Type B pancreatic cell (in vitro differentiated cells): Measurements from ENCODE around the gene BRD4. TPM values are rescaled to one million over a fixed set of nuclear protein-coding genes. Genes with fewer than 3 reads are reported as not detected.

ENCODE experiments used
- DNase-seq: peaks from one replicate; pipeline ENCODE4 v3.0.0; 2021; ENCODE audit warnings: mixed read lengths; ENCODE audit not compliant: unreplicated experiment; ENCODE audit errors: extremely low spot score
- H3K27ac Mint-ChIP-seq: 2 replicates; pipeline ENCODE4 v1.8.0; 2021; ENCODE audit warnings: mild to moderate bottlenecking, mixed read lengths
- H3K27me3 Mint-ChIP-seq: 2 replicates; pipeline ENCODE4 v1.8.0; 2021; ENCODE audit warnings: mixed read lengths
- H3K36me3 Mint-ChIP-seq: 2 replicates; pipeline ENCODE4 v1.8.0; 2021; ENCODE audit warnings: mixed read lengths
- H3K4me1 Mint-ChIP-seq: one replicate; pipeline ENCODE4 v1.8.0; 2021; ENCODE audit warnings: mixed read lengths; ENCODE audit not compliant: unreplicated experiment
- H3K4me3 Mint-ChIP-seq: 2 replicates; pipeline ENCODE4 v1.8.0; 2021; ENCODE audit warnings: mild to moderate bottlenecking, mixed read lengths
- H3K9me3 Mint-ChIP-seq: 2 replicates; pipeline ENCODE4 v1.8.0; 2021; ENCODE audit warnings: mixed read lengths
- CTCF ChIP-seq: fragments of 200-600 bp; sonication (generic); conservative IDR thresholded peaks from 2 replicates; pipeline ENCODE4 v1.5.0; 2021; ENCODE audit warnings: antibody characterized with exemption, mild to moderate bottlenecking
- total RNA-seq: library from RNA; stranded (reverse); gene quantifications from 2 replicates; pipeline ENCODE4 v1.2.1, GENCODE V29; 2021; ENCODE audit warnings: low replicate concordance

The BRD4 gene
- total RNA-seq, 1 donor from 2014 or later: 123 TPM

GRCh38 chr19:15191514-15191913 lies 140.8 kb downstream of the BRD4 start:
- TF ChIP-seq CTCF: no peak
- Mint-ChIP-seq H3K27ac (no peak overlapping the region), H3K9me3 (no peaks in the 10 kb centered on the region), H3K4me3 (no peak overlapping the region), H3K27me3 (no peaks in the 10 kb centered on the region), H3K36me3 (peaks cover 11% of the 10 kb centered on the region), H3K4me1 (peaks cover 4% of the 10 kb centered on the region)
- no peak for DNase-seq

GRCh38 chr19:15188851-15189250 lies 143.5 kb downstream of the BRD4 start:
- H3K9me3 Mint-ChIP-seq: no peaks in the 10 kb centered on the region
- TF ChIP-seq CTCF: no peak
- H3K27me3 Mint-ChIP-seq: no peaks in the 10 kb centered on the region
- no peak for DNase-seq
- peaks cover 11% of the 10 kb centered on the region for H3K36me3 Mint-ChIP-seq
- H3K4me1 Mint-ChIP-seq: no peaks in the 10 kb centered on the region
- no peak overlapping the region for H3K4me3 Mint-ChIP-seq
- no peak overlapping the region for H3K27ac Mint-ChIP-seq

GRCh38 chr19:15187026-15188007 lies 145.0 kb downstream of the BRD4 start:
- no peak for DNase-seq
- H3K27ac Mint-ChIP-seq: no peak overlapping the region

More at GRCh38 chr19:15187026-15188007, 145.0 kb downstream of the BRD4 start:
- Mint-ChIP-seq H3K36me3 (peaks cover 11% of the 10 kb centered on the region), H3K27me3 (no peaks in the 10 kb centered on the region), H3K9me3 (no peaks in the 10 kb centered on the region), H3K4me1 (no peaks in the 10 kb centered on the region), H3K4me3 (no peak overlapping the region)
- TF ChIP-seq CTCF: no peak

Other genes with a start within 250 kb of the BRD4 start
- gene SYDE1, start 225.1 kb downstream of the BRD4 start, total RNA-seq: 7.3 and 23.7 TPM in 2 replicates
- 119 and 139 TPM in 2 replicates for gene NOTCH3, start 131.5 kb downstream of the BRD4 start, total RNA-seq
- 5.1 and 9.4 TPM in 2 replicates for gene EPHX3, start 100.1 kb downstream of the BRD4 start, total RNA-seq
- gene AKAP8, start 47.2 kb upstream of the BRD4 start, total RNA-seq: 34.8 and 37.0 TPM in 2 replicates
- gene AKAP8L, start 86.4 kb upstream of the BRD4 start, total RNA-seq: 104 and 166 TPM in 2 replicates
- 37.3 and 45.8 TPM in 2 replicates for gene WIZ, start 117.4 kb upstream of the BRD4 start, total RNA-seq
- gene RASAL3, start 132.0 kb upstream of the BRD4 start, total RNA-seq: not detected in 2 replicates
- not detected in 2 replicates for gene PGLYRP2, start 147.0 kb upstream of the BRD4 start, total RNA-seq
- gene CYP4F22, start 176.0 kb upstream of the BRD4 start, total RNA-seq: not detected in 2 replicates